ENCODE measurements around the gene TAF9. TPM values are rescaled to one million over a fixed set of nuclear protein-coding genes. Genes with fewer than 3 reads are reported as not detected.

The TAF9 gene
- total RNA-seq, 1 experiment from 2014 or later: 76.1 TPM

GRCh38 chr5:69360442-69360841 is 8.9 kb downstream of the TAF9 start (continued):
- TF ChIP-seq MAX (CRISPR knock-in tag; IDR thresholded peaks at IDR 0.05) (no peak), CREM (CRISPR knock-in tag; IDR thresholded peaks at IDR 0.05) (no peak), ZNF416 (CRISPR knock-in tag; IDR thresholded peaks at IDR 0.05) (no peak), ZNF423 (CRISPR knock-in tag; IDR thresholded peaks at IDR 0.05) (no peak), TCF7 (CRISPR knock-in tag; IDR thresholded peaks at IDR 0.05; ENCODE audit: low read depth) (no peak), E2F4 (CRISPR knock-in tag; IDR thresholded peaks at IDR 0.05; ENCODE audit: borderline replicate concordance, low read depth) (no peak), SOX15 (CRISPR knock-in tag; IDR thresholded peaks at IDR 0.05) (no peak), GABPB1 (CRISPR knock-in tag; IDR thresholded peaks at IDR 0.05) (no peak), NR2C2 (CRISPR knock-in tag; IDR thresholded peaks at IDR 0.05) (no peak)
- TF ChIP-seq, protein P1, sequence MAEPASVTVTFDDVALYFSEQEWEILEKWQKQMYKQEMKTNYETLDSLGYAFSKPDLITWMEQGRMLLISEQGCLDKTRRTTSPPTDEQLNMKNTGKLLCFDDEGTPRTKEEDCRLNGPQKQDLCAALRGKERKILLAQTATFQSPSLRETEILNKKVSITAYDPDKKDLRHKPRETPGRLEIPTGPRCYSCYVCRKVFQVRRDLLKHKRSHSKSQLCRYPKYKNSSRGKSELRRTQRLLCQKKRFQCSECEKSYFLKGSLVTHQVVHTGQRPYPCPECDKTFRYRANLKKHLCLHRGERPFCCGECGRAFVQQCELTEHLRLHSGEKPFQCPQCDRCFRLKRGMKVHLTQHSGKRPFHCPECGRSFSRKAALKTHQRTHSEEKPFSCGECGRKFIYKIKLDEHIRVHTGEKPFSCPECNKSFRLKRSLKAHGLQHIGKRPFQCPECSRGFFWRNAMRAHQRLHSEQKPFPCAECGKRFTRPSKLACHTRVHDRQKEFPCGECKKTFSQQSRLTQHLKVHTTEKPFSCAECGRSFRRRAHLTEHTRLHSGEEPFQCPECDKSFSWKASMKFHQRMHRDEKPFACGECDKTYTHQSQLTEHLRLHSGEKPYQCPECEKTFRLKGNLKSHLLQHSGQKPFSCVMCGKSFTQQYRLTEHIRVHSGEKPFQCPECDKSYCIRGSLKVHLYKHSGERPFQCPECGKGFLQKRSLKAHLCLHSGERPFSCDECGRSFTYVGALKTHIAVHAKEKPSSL (CRISPR knock-in tag; conservative IDR thresholded peaks at IDR 0.05): no peak
- TF ChIP-seq, protein P2, sequence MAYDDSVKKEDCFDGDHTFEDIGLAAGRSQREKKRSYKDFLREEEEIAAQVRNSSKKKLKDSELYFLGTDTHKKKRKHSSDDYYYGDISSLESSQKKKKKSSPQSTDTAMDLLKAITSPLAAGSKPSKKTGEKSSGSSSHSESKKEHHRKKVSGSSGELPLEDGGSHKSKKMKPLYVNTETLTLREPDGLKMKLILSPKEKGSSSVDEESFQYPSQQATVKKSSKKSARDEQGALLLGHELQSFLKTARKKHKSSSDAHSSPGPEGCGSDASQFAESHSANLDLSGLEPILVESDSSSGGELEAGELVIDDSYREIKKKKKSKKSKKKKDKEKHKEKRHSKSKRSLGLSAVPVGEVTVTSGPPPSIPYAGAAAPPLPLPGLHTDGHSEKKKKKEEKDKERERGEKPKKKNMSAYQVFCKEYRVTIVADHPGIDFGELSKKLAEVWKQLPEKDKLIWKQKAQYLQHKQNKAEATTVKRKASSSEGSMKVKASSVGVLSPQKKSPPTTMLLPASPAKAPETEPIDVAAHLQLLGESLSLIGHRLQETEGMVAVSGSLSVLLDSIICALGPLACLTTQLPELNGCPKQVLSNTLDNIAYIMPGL (CRISPR knock-in tag; IDR thresholded peaks at IDR 0.05): no peak

- no peaks in the 10 kb centered on the region for H3K4me1 Mint-ChIP-seq
- DNase-seq (ENCODE audit: low spot score) (no peak), ATAC-seq (no peak)
- no peaks in the 10 kb centered on the region for H3K27me3 Mint-ChIP-seq (ENCODE audit: low read depth)
- H3K27ac Mint-ChIP-seq: no peak overlapping the region
- ChIA-PET CTCF (no interaction called here), POLR2A (no interaction called here)
- H3K36me3 Mint-ChIP-seq: peaks cover 25% of the 10 kb centered on the region
- no peak overlapping the region for H3K4me3 Mint-ChIP-seq
- H3K9me3 Mint-ChIP-seq: no peaks in the 10 kb centered on the region
- TF ChIP-seq, protein P3, sequence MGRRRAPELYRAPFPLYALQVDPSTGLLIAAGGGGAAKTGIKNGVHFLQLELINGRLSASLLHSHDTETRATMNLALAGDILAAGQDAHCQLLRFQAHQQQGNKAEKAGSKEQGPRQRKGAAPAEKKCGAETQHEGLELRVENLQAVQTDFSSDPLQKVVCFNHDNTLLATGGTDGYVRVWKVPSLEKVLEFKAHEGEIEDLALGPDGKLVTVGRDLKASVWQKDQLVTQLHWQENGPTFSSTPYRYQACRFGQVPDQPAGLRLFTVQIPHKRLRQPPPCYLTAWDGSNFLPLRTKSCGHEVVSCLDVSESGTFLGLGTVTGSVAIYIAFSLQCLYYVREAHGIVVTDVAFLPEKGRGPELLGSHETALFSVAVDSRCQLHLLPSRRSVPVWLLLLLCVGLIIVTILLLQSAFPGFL (CRISPR knock-in tag; IDR thresholded peaks at IDR 0.05; ENCODE audit: borderline replicate concordance): no peak
- no peak for TF ChIP-seq ZNF232 (CRISPR knock-in tag; IDR thresholded peaks at IDR 0.05)
- no peak for TF ChIP-seq OVOL2 (CRISPR knock-in tag; IDR thresholded peaks at IDR 0.05; ENCODE audit: borderline replicate concordance)
- TF ChIP-seq ETV6 (CRISPR knock-in tag; IDR thresholded peaks at IDR 0.05): no peak
- TF ChIP-seq, protein P4, sequence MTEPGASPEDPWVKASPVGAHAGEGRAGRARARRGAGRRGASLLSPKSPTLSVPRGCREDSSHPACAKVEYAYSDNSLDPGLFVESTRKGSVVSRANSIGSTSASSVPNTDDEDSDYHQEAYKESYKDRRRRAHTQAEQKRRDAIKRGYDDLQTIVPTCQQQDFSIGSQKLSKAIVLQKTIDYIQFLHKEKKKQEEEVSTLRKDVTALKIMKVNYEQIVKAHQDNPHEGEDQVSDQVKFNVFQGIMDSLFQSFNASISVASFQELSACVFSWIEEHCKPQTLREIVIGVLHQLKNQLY (CRISPR knock-in tag; IDR thresholded peaks at IDR 0.05): no peak
- TF ChIP-seq MXD4 (CRISPR knock-in tag; IDR thresholded peaks at IDR 0.05; ENCODE audit: borderline replicate concordance): no peak
- no peak for TF ChIP-seq TCF7 (CRISPR knock-in tag; IDR thresholded peaks at IDR 0.05; ENCODE audit: low read depth)
- TF ChIP-seq RELA (CRISPR knock-in tag; IDR thresholded peaks at IDR 0.05; ENCODE audit: borderline replicate concordance): no peak
- no peak for TF ChIP-seq ZNF317 (CRISPR knock-in tag; IDR thresholded peaks at IDR 0.05; ENCODE audit: borderline replicate concordance, low read depth)
- TF ChIP-seq, protein P5, sequence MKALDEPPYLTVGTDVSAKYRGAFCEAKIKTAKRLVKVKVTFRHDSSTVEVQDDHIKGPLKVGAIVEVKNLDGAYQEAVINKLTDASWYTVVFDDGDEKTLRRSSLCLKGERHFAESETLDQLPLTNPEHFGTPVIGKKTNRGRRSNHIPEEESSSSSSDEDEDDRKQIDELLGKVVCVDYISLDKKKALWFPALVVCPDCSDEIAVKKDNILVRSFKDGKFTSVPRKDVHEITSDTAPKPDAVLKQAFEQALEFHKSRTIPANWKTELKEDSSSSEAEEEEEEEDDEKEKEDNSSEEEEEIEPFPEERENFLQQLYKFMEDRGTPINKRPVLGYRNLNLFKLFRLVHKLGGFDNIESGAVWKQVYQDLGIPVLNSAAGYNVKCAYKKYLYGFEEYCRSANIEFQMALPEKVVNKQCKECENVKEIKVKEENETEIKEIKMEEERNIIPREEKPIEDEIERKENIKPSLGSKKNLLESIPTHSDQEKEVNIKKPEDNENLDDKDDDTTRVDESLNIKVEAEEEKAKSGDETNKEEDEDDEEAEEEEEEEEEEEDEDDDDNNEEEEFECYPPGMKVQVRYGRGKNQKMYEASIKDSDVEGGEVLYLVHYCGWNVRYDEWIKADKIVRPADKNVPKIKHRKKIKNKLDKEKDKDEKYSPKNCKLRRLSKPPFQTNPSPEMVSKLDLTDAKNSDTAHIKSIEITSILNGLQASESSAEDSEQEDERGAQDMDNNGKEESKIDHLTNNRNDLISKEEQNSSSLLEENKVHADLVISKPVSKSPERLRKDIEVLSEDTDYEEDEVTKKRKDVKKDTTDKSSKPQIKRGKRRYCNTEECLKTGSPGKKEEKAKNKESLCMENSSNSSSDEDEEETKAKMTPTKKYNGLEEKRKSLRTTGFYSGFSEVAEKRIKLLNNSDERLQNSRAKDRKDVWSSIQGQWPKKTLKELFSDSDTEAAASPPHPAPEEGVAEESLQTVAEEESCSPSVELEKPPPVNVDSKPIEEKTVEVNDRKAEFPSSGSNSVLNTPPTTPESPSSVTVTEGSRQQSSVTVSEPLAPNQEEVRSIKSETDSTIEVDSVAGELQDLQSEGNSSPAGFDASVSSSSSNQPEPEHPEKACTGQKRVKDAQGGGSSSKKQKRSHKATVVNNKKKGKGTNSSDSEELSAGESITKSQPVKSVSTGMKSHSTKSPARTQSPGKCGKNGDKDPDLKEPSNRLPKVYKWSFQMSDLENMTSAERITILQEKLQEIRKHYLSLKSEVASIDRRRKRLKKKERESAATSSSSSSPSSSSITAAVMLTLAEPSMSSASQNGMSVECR (CRISPR knock-in tag; IDR thresholded peaks at IDR 0.05; ENCODE audit: borderline replicate concordance): no peak
- no peak for TF ChIP-seq NFYB (CRISPR knock-in tag; conservative IDR thresholded peaks at IDR 0.05; ENCODE audit: low read depth)
- TF ChIP-seq, protein P6, sequence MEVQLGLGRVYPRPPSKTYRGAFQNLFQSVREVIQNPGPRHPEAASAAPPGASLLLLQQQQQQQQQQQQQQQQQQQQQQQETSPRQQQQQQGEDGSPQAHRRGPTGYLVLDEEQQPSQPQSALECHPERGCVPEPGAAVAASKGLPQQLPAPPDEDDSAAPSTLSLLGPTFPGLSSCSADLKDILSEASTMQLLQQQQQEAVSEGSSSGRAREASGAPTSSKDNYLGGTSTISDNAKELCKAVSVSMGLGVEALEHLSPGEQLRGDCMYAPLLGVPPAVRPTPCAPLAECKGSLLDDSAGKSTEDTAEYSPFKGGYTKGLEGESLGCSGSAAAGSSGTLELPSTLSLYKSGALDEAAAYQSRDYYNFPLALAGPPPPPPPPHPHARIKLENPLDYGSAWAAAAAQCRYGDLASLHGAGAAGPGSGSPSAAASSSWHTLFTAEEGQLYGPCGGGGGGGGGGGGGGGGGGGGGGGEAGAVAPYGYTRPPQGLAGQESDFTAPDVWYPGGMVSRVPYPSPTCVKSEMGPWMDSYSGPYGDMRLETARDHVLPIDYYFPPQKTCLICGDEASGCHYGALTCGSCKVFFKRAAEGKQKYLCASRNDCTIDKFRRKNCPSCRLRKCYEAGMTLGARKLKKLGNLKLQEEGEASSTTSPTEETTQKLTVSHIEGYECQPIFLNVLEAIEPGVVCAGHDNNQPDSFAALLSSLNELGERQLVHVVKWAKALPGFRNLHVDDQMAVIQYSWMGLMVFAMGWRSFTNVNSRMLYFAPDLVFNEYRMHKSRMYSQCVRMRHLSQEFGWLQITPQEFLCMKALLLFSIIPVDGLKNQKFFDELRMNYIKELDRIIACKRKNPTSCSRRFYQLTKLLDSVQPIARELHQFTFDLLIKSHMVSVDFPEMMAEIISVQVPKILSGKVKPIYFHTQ (CRISPR knock-in tag; IDR thresholded peaks at IDR 0.05): no peak
- TF ChIP-seq FOXJ3 (CRISPR knock-in tag; IDR thresholded peaks at IDR 0.05; ENCODE audit: borderline replicate concordance): no peak
- no peak for TF ChIP-seq NR2C2 (CRISPR knock-in tag; IDR thresholded peaks at IDR 0.05)
Measured at GRCh38 chr5:69359699-69360098, 9.6 kb downstream of the TAF9 start.

Measured in WTC11 (cell line).